Heart left ventricle (tissue), 16 donors: Measurements from ENCODE around the gene SMCR8. TPM values are rescaled to one million over a fixed set of nuclear protein-coding genes. Genes with fewer than 3 reads are reported as not detected.
"Not testable (repeated sequence)": the region's sequence is repeated elsewhere in the genome, so short reads cannot be mapped to it uniquely, and the experiment has no call there.

Experiments used
- ATAC-seq, 4 donors: fragments of 200-7000 bp; cut with Tn5 transposase; one replicate each; pipeline ENCODE4 v1.9.1; 2020 to 2022; ENCODE audit warnings: moderate library complexity in 4 of 4, mild to moderate bottlenecking in 3 of 4, moderate number of reproducible peaks in 1 of 4
- DNase-seq, 5 donors: peaks; one replicate each; pipeline ENCODE4 v3.0.0-alpha.2; 2020
- H3K27ac ChIP-seq, 12 donors: fragments of 200-600 bp; sonication (generic) in 4 of 12; one replicate each; pipeline versions ENCODE4 v1.5.0 to v1.8.0; 2016 to 2022; ENCODE audit warnings: mild to moderate bottlenecking in 2 of 12
- H3K27me3 ChIP-seq, 9 donors: fragments of 200-600 bp; sonication (generic) in 2 of 9; one replicate each; pipeline versions ENCODE4 v1.5.1 to v1.8.0; 2016 to 2022; ENCODE audit warnings: mild to moderate bottlenecking in 3 of 9
- H3K36me3 ChIP-seq, 9 donors: fragments of 200-600 bp; sonication (generic) in 2 of 9; one replicate each; pipeline versions ENCODE4 v1.5.0 to v1.8.0; 2018 to 2022; ENCODE audit warnings: mild to moderate bottlenecking in 2 of 9
- H3K4me1 ChIP-seq, 12 donors: fragments of 200-600 bp; sonication (generic) in 4 of 12; one replicate each; pipeline versions ENCODE4 v1.5.0 to v1.8.0; 2016 to 2022; ENCODE audit warnings: mild to moderate bottlenecking in 3 of 12
- H3K4me3 ChIP-seq, 12 donors: fragments of 200-600 bp; sonication (generic) in 4 of 12; one replicate each; pipeline versions ENCODE4 v1.5.0 to v1.8.0; 2017 to 2022; ENCODE audit warnings: mild to moderate bottlenecking in 9 of 12, moderate library complexity in 4 of 12
- H3K9me3 ChIP-seq, 12 donors: fragments of 200-600 bp; sonication (generic) in 4 of 12; one replicate each; pipeline versions ENCODE4 v1.5.0 to v1.8.0; 2016 to 2022; ENCODE audit warnings: mild to moderate bottlenecking in 1 of 12
- POLR2A ChIP-seq, 2 donors: fragments of 450-650 bp; IDR thresholded peaks; one replicate each; pipeline ENCODE4 v1.6.1; 2017; ENCODE audit warnings: antibody characterized with exemption in 2 of 2, mild to moderate bottlenecking in 2 of 2, moderate library complexity in 2 of 2
- WGBS, 4 donors: extraction: QIAGEN DNeasy Blood & Tissue Kit in 2 of 4; methylation state at CpG; one replicate each; pipeline versions ENCODE4 v1.1.5 to v1.1.7; 2013 to 2018; 5-methylcytosine and 5-hydroxymethylcytosine counted together
- intact Hi-C, 10 donors: fragments of 100-400 bp; cut with DNase I; formaldehyde crosslinking; loops; one replicate each; pipeline versions ENCODE4 v1.11.1 to v1.14.2; 2022
- microRNA-seq, 4 donors: library from miRNA; unstranded; fragments of <30 nt; microRNA quantifications; one replicate each; pipeline versions ENCODE4 to v1.2.0, GENCODE V29; 2017 to 2020
- polyA plus RNA-seq, 2 donors: library from polyadenylated mRNA; stranded (reverse); fragments of 200-250 nt; gene quantifications; one replicate each; pipeline ENCODE4 v1.2.3, GENCODE V29; 2013
- total RNA-seq, 9 donors: library from RNA; depleted of rRNA in 2 of 9; stranded (reverse); fragments of >200 nt in 2 of 9; fragmentation: NEBNext Ultra II Directional in 3 of 9; extraction: Animal tissue kit (Norgen Biotek cat#: 25700) in 3 of 9; gene quantifications; one replicate each; pipeline versions ENCODE4 v1.1.0 to v1.2.4, GENCODE V29; 2016 to 2023
- TF ChIP-seq, protein P1 (sequence below), 12 donors: fragments of 200-600 bp; sonication (generic) in 4 of 12; IDR thresholded peaks; one replicate each; pipeline versions ENCODE4 v1.5.0 to v1.8.0; 2018 to 2022; ENCODE audit warnings: antibody characterized with exemption in 12 of 12, mild to moderate bottlenecking in 5 of 12
- donor health status: ischemic (EF 13 %, LVEDD 7.1; RV severe dilation, severe dysfunction).
- donor health status: healthy with polysubstance abuse.
- donor health status: DM: no; HTN: yes; CAD: no.
- donor health status: DM: no; HTN: no; CAD: no.
- donor health status: ischemic (EF 25% LVEDD 6.9; RV normal size, moderate dysfunction).
- donor health status: ischemic (EF 25% LVEDD 5.7; RV mildly dilated, moderate dysfunction).
- donor health status: healthy.
- donor health status: DM: yes; HTN: yes; CAD: no.
- donor health status: ischemic (EF 35%, LVEDD 5.7; RV mildly dilated, moderate dysfunction).
- donor health status: nonischemic (EF 11% LVEDD 7.7; RV severe dilation, severe dysfunction).
- donor health status: DM: yes; HTN: yes; CAD: no.
- donor health status: PGD.
- donor health status: ischemic (EF 29% LVEDD 5.4; RV normal size, mild dysfunction).
- donor health status: nonischemic (EF 23%, LVEDD 6.1; RV moderate dilation, normal function).

SMCR8 gene
- total and polyA plus RNA-seq, 11 donors, result 2.9 to 17.6 (median 12.4) TPM

DNA sequence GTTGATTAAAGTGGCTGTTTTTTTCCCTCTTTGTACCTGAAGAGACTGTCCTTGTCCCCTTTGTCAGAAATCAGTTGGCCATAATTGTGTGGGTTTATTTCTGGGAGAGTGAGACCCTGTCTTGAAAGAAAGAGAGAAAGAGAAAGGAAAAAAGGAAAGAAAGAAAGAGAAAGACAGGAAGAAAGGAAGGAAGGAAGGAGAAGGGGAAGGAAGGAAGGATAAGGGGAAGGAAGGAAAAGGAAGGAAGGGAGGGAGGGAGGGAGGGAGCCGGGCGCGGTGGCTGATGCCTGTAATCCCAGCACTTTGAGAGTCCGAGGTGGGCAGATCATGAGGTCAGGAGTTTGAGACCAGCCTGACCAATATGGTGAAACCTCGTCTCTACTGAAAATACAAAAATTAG is 55.7 kb downstream of the SMCR8 start:
- Histone ChIP-seq H3K36me3 (no peaks in the 10 kb centered on the region), H3K9me3 (peaks cover 0 to 13% (median 0%) of the 10 kb centered on the region in 12 donors), H3K27me3 (peaks cover 0 to 10% (median 0%) of the 10 kb centered on the region in 9 donors), H3K4me1 (no peaks in the 10 kb centered on the region), H3K27ac (no peak overlapping the region), H3K4me3 (no peak overlapping the region)
- DNase-seq, result no peak
- 61 to 66% (median 64%) methylated on average over 5 of the region's 5 CpGs for WGBS, 4 donors
- ATAC-seq, result no peak
- no peak for TF ChIP-seq POLR2A (IDR thresholded peaks at IDR 0.05)
- TF ChIP-seq, protein P1, sequence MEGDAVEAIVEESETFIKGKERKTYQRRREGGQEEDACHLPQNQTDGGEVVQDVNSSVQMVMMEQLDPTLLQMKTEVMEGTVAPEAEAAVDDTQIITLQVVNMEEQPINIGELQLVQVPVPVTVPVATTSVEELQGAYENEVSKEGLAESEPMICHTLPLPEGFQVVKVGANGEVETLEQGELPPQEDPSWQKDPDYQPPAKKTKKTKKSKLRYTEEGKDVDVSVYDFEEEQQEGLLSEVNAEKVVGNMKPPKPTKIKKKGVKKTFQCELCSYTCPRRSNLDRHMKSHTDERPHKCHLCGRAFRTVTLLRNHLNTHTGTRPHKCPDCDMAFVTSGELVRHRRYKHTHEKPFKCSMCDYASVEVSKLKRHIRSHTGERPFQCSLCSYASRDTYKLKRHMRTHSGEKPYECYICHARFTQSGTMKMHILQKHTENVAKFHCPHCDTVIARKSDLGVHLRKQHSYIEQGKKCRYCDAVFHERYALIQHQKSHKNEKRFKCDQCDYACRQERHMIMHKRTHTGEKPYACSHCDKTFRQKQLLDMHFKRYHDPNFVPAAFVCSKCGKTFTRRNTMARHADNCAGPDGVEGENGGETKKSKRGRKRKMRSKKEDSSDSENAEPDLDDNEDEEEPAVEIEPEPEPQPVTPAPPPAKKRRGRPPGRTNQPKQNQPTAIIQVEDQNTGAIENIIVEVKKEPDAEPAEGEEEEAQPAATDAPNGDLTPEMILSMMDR (IDR thresholded peaks at IDR 0.05), result no peak
- intact Hi-C loops, result no loop called here

- Histone ChIP-seq H3K27me3 (peaks cover 0 to 10% (median 0%) of the 10 kb centered on the region in 9 donors), H3K27ac (no peak overlapping the region), H3K9me3 (peaks cover 0 to 10% (median 0%) of the 10 kb centered on the region in 12 donors), H3K4me3 (no peak overlapping the region), H3K4me1 (no peaks in the 10 kb centered on the region), H3K36me3 (no peaks in the 10 kb centered on the region)
- ATAC-seq (no peak), DNase-seq (no peak)
- WGBS, 4 donors, result 84 to 88% (median 85%) methylated on average over 7 of the region's 7 CpGs
- TF ChIP-seq POLR2A (IDR thresholded peaks at IDR 0.05), result no peak
- TF ChIP-seq, protein P1 (IDR thresholded peaks at IDR 0.05), result no peak
- intact Hi-C loops, result no loop called here
Measured at GRCh38 chr17:18371455-18371854, 56.4 kb downstream of the SMCR8 start.

- H3K36me3 ChIP-seq, H3K9me3 ChIP-seq, H3K27ac ChIP-seq, H3K4me1 ChIP-seq, ATAC-seq, intact Hi-C loops, H3K27me3 ChIP-seq, DNase-seq, H3K4me3 ChIP-seq: not testable (repeated sequence)
- 81 to 89% (median 82%) methylated on average over 6 of the region's 6 CpGs for WGBS, 4 donors
Measured at GRCh38 chr17:18373181-18373580, 58.1 kb downstream of the SMCR8 start.

GRCh38 chr17:18374216-18374615 is 59.1 kb downstream of the SMCR8 start:
- no peaks in the 10 kb centered on the region for H3K4me1 ChIP-seq
- no peak for ATAC-seq
- TF ChIP-seq, protein P1 (IDR thresholded peaks at IDR 0.05), result no peak
- no peak for TF ChIP-seq POLR2A (IDR thresholded peaks at IDR 0.05)

More at GRCh38 chr17:18374216-18374615, 59.1 kb downstream of the SMCR8 start:
- Histone ChIP-seq H3K27me3 (peaks cover 0 to 10% (median 0%) of the 10 kb centered on the region in 9 donors), H3K4me3 (no peak overlapping the region), H3K27ac (no peak overlapping the region), H3K36me3 (no peaks in the 10 kb centered on the region), H3K9me3 (peaks cover 0 to 10% (median 0%) of the 10 kb centered on the region in 12 donors)
- WGBS, 4 donors, result 78 to 88% (median 84%) methylated on average over 7 of the region's 7 CpGs
- DNase-seq, result no peak
- intact Hi-C loops, result no loop called here

Small RNA genes within 50 kb of the gene (microRNA-seq; reads per million reads assigned to microRNA genes)
- 0 reads per million in 4 donors for gene MIR6778

Other genes starting within 250 kb of the SMCR8 start
- 10 to 100 TPM; 17.5 to 28.8 (median 19.5) TPM for gene DRG2, start 227.3 kb upstream of the SMCR8 start, total RNA-seq
- gene DRG2, start 227.3 kb upstream of the SMCR8 start, polyA plus RNA-seq, result 10 to 100 TPM; 28.0 to 29.0 TPM
- under 1 TPM in 7 of 9 donors, not detected in 2; 0.12 to 0.53 (median 0.35) TPM for gene MYO15A, start 206.5 kb upstream of the SMCR8 start, total RNA-seq
- under 1 TPM; 0.21 to 0.30 TPM for gene MYO15A, start 206.5 kb upstream of the SMCR8 start, polyA plus RNA-seq
- gene ALKBH5, start 131.5 kb upstream of the SMCR8 start, total RNA-seq, result 100 to 1,000 TPM; 147 to 233 (median 198) TPM
- gene ALKBH5, start 131.5 kb upstream of the SMCR8 start, polyA plus RNA-seq, result 100 to 1,000 TPM in 1 of 2 donors, 10 to 100 TPM in 1; 89.2 to 122 TPM
- gene LLGL1, start 89.7 kb upstream of the SMCR8 start, total RNA-seq, result 10 to 100 TPM in 5 of 9 donors, 1 to 10 TPM in 4; 6.8 to 20.7 (median 10.8) TPM
- 1 to 10 TPM; 5.3 to 8.9 TPM for gene LLGL1, start 89.7 kb upstream of the SMCR8 start, polyA plus RNA-seq
- gene FLII, start 56.6 kb upstream of the SMCR8 start, total RNA-seq, result 100 to 1,000 TPM; 218 to 535 (median 307) TPM
- gene FLII, start 56.6 kb upstream of the SMCR8 start, polyA plus RNA-seq, result 100 to 1,000 TPM; 321 to 364 TPM
- 10 to 100 TPM; 23.2 to 46.9 (median 26.7) TPM for gene MIEF2, start 54.6 kb upstream of the SMCR8 start, total RNA-seq
- gene MIEF2, start 54.6 kb upstream of the SMCR8 start, polyA plus RNA-seq, result 10 to 100 TPM; 18.8 to 27.4 TPM
- gene TOP3A, start 299 bp upstream of the SMCR8 start, total RNA-seq, result 10 to 100 TPM in 8 of 9 donors, 1 to 10 TPM in 1; 9.4 to 26.1 (median 12.8) TPM
- 10 to 100 TPM in 1 of 2 donors, 1 to 10 TPM in 1; 9.7 to 14.8 TPM for gene TOP3A, start 299 bp upstream of the SMCR8 start, polyA plus RNA-seq
- 10 to 100 TPM in 2 of 9 donors, 1 to 10 TPM in 7; 3.8 to 15.5 (median 8.6) TPM for gene SHMT1, start 48.3 kb downstream of the SMCR8 start, total RNA-seq
- gene SHMT1, start 48.3 kb downstream of the SMCR8 start, polyA plus RNA-seq, result 1 to 10 TPM; 5.1 to 7.1 TPM
- not detected for gene EVPLL, start 62.5 kb downstream of the SMCR8 start, total RNA-seq
- not detected for gene EVPLL, start 62.5 kb downstream of the SMCR8 start, polyA plus RNA-seq
- under 1 TPM in 1 of 9 donors, not detected in 8; 0.43 TPM for gene LGALS9C, start 161.5 kb downstream of the SMCR8 start, total RNA-seq
- gene LGALS9C, start 161.5 kb downstream of the SMCR8 start, polyA plus RNA-seq, result not detected